Measurements from ENCODE around the gene TBXAS1.

TBXAS1 gene

DNA sequence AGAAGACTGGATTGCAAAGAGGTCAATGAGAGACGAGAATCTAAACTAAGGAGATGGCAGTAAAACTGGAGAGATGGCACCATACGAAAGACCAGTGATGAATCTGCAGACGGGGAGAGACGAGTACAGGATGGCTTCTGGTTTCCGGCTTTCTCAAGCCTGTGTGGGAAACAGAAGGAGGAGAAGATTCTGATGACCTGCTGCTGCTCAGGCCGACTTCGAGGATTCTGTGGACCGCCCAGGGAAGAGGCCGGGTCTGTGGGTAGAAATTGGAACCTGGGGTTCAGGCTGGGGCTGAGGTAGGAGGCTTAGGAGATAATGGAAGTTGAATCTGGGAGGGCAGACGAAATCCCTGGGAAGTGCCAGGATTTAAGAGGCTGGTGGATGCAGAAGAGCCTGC is 185.1 kb downstream of the TBXAS1 start:
- no peak for DNase-seq (ENCODE audit: low read depth, low spot score)
- TF ChIP-seq EZH2 (IDR thresholded peaks at IDR 0.05) (no peak), POLR2AphosphoS5 (IDR thresholded peaks at IDR 0.05; ENCODE audit: borderline replicate concordance, low read depth, low read length) (no peak), FOXP2 (optimal IDR thresholded peaks at IDR 0.05; ENCODE audit: control extremely low read depth, extremely low read length, insufficient read depth) (no peak)
- H3K4me3 ChIP-seq, result no peak overlapping the region
- H3K9ac ChIP-seq (ENCODE audit: insufficient read length), result no peak overlapping the region
- no peaks in the 10 kb centered on the region for H3K9me3 ChIP-seq (ENCODE audit: low read depth, low read length)
- no peak overlapping the region for H3K27ac ChIP-seq
- H3K36me3 ChIP-seq (ENCODE audit: insufficient read depth, low read length), result no peaks in the 10 kb centered on the region

DNA sequence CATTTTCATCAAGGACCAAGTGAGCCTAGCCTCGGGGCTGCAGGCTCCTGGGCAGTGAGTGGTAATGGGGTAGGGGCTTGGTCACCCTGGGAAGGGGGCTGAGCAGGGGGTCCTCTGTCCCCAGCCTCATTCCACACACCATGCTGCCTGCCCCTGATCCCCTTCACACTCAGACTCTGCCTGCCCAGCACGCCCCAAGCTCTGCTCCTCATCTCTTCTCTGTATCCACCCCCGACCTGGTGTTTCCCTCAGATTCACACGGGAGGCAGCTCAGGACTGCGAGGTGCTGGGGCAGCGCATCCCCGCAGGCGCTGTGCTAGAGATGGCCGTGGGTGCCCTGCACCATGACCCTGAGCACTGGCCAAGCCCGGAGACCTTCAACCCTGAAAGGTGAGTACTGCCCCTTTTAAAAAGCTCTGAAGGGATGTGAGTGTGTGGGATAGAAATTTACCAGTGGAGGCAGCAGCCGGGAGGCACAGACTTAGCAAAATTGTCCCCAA is 186.5 kb downstream of the TBXAS1 start:
- Histone ChIP-seq H3K4me3 (no peak overlapping the region), H3K27ac (no peak overlapping the region), H3K9ac (ENCODE audit: insufficient read length) (no peak overlapping the region), H3K9me3 (ENCODE audit: low read depth, low read length) (no peaks in the 10 kb centered on the region), H3K36me3 (ENCODE audit: insufficient read depth, low read length) (no peaks in the 10 kb centered on the region)
- TF ChIP-seq POLR2AphosphoS5 (IDR thresholded peaks at IDR 0.05; ENCODE audit: borderline replicate concordance, low read depth, low read length) (no peak), FOXP2 (optimal IDR thresholded peaks at IDR 0.05; ENCODE audit: control extremely low read depth, extremely low read length, insufficient read depth) (no peak), EZH2 (IDR thresholded peaks at IDR 0.05) (no peak)
- DNase-seq (ENCODE audit: low read depth, low spot score), result no peak

DNA sequence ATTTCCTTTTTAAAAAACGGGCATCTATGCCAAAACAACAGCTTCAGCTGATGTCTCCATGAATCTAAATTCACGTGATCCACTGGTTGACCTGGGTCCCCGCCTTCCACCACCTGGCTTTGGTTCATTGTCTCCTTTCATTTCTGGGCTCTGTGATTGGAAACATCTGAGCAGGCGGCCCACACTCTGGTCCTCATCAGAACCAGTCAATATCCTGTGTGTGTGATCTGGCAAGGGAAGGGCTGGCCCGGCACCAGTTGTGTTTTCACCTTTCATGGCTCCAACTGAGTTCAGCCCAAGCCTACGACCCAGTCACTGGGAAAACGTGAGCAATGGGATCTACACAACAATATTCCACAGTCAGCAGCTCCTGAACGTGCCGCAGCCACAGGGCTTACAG is 187.5 kb downstream of the TBXAS1 start:
- DNase-seq (ENCODE audit: low read depth, low spot score), result no peak
- Histone ChIP-seq H3K9me3 (ENCODE audit: low read depth, low read length) (no peaks in the 10 kb centered on the region), H3K27ac (no peak overlapping the region), H3K9ac (ENCODE audit: insufficient read length) (no peak overlapping the region), H3K36me3 (ENCODE audit: insufficient read depth, low read length) (no peaks in the 10 kb centered on the region), H3K4me3 (no peak overlapping the region)
- TF ChIP-seq POLR2AphosphoS5 (IDR thresholded peaks at IDR 0.05; ENCODE audit: borderline replicate concordance, low read depth, low read length) (no peak), EZH2 (IDR thresholded peaks at IDR 0.05) (no peak), FOXP2 (optimal IDR thresholded peaks at IDR 0.05; ENCODE audit: control extremely low read depth, extremely low read length, insufficient read depth) (no peak)

DNA sequence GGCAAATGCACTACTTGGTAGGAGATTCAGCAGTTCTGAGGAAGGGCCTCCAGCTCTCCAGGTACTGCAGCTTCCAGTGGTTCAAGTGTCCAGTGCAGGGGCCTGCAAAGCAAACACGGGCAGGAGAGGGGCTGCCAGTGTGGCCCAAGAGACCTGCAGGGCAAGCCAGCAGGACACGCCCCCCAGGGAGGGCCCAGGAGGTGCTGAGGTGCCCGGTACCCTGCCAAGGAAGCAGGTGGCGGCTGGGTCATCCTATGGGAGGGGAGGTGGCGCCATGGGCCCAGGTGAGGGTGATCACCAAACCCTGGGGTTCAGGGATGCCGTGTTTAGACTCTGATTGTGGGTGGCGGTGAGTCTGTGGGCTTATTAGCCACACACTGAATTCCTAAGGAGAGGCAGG is 188.0 kb downstream of the TBXAS1 start:
- no peak overlapping the region for H3K27ac ChIP-seq

DNA sequence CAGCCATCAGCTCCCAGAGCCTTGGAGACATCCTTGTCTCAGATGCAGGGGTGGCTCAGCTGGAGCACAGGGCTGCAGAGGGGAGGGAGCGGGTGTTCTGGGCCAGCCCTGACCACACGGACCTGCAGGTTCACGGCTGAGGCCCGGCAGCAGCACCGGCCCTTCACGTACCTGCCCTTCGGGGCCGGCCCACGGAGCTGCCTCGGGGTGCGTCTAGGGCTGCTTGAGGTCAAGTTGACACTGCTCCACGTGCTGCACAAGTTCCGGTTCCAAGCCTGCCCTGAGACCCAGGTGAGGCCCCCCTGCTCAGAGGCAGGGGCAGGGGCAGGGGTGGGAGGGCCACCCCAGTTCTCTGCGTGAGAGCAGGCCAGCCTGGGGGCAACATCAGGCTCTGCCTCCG is 188.5 kb downstream of the TBXAS1 start:
- Histone ChIP-seq H3K27ac (no peak overlapping the region), H3K4me3 (no peak overlapping the region), H3K36me3 (ENCODE audit: insufficient read depth, low read length) (no peaks in the 10 kb centered on the region), H3K9me3 (ENCODE audit: low read depth, low read length) (no peaks in the 10 kb centered on the region), H3K9ac (ENCODE audit: insufficient read length) (no peak overlapping the region)
- DNase-seq (ENCODE audit: low read depth, low spot score), result no peak
- no peak for TF ChIP-seq POLR2AphosphoS5 (IDR thresholded peaks at IDR 0.05; ENCODE audit: borderline replicate concordance, low read depth, low read length)
- no peak for TF ChIP-seq FOXP2 (optimal IDR thresholded peaks at IDR 0.05; ENCODE audit: control extremely low read depth, extremely low read length, insufficient read depth)
- TF ChIP-seq EZH2 (IDR thresholded peaks at IDR 0.05), result no peak

More for the DNA sequence above, 188.0 kb downstream of the TBXAS1 start:
- H3K9me3 ChIP-seq (ENCODE audit: low read depth, low read length), result no peaks in the 10 kb centered on the region
- DNase-seq (ENCODE audit: low read depth, low spot score), result no peak
- TF ChIP-seq FOXP2 (optimal IDR thresholded peaks at IDR 0.05; ENCODE audit: control extremely low read depth, extremely low read length, insufficient read depth) (no peak), EZH2 (IDR thresholded peaks at IDR 0.05) (no peak), POLR2AphosphoS5 (IDR thresholded peaks at IDR 0.05; ENCODE audit: borderline replicate concordance, low read depth, low read length) (no peak)
- H3K36me3 ChIP-seq (ENCODE audit: insufficient read depth, low read length), result no peaks in the 10 kb centered on the region
- H3K9ac ChIP-seq (ENCODE audit: insufficient read length), result no peak overlapping the region
- H3K4me3 ChIP-seq, result no peak overlapping the region

DNA sequence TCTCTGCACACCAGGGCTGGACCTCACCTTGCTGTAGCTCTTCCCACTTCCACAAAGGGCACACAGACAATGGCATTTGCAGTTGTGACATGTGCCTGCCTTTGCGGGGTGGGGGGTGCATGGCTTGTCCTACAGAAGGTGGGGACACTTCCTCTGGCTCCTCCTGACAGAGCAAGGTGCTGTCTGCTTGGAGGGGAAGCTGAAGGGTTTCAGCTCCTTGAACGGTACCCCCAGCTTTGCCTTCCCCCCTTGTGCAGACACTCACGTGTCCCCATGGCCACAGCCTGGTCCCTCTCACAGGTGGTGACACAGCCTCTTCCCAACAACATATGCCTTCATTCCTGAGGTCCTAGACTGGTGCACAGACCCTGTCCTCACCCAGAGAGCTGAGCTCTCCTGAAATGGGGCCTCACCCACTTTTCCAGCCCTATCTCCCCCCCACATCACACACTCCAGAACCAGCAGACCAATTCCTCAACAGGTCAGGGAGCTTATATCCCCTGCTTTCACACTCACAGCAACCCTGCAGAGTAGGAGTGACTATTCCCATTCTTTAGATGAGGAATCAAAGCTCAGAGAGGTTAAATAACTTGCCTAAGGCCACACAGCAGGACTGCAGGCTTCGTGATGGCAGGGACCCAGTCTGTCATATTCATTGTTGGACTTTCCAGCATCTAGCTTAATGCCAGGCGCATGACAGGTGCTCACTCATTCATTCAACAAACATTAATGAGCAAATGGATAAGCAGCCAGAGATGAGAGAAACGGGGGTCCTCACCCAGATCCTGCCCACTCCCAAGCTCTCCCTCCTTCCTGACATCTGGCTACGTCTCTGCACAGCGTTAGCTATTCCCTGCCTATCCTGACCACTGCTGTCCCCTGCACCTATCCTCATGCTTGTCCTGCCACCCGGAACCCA is 189.3 kb downstream of the TBXAS1 start:
- no peaks in the 10 kb centered on the region for H3K36me3 ChIP-seq (ENCODE audit: insufficient read depth, low read length)
- no peak for DNase-seq (ENCODE audit: low read depth, low spot score)
- no peak overlapping the region for H3K9ac ChIP-seq (ENCODE audit: insufficient read length)

DNA sequence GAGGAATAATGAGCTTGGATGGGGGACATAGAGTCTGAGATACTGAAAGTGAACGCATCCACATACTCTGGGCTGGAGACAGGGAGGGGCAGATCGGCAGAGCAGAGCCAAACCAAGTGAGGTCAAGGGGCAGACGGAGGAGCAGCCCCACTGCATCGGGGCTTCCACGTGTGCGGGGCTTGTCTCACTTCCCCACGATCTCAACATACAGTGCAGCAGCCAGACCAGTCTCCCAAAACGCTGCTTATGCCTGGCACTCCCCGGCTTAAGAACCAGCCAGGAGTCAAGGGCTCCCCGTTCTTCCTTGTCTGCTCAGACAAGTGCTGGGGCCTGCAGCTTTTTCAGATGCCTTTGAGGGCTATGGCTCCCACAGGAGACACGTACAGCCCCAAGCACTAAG is 190.1 kb downstream of the TBXAS1 start:
- no peak for TF ChIP-seq EZH2 (IDR thresholded peaks at IDR 0.05)
- TF ChIP-seq FOXP2 (optimal IDR thresholded peaks at IDR 0.05; ENCODE audit: control extremely low read depth, extremely low read length, insufficient read depth), result no peak
- TF ChIP-seq POLR2AphosphoS5 (IDR thresholded peaks at IDR 0.05; ENCODE audit: borderline replicate concordance, low read depth, low read length), result no peak
- no peaks in the 10 kb centered on the region for H3K36me3 ChIP-seq (ENCODE audit: insufficient read depth, low read length)
- no peak overlapping the region for H3K9ac ChIP-seq (ENCODE audit: insufficient read length)
- no peaks in the 10 kb centered on the region for H3K9me3 ChIP-seq (ENCODE audit: low read depth, low read length)
- H3K27ac ChIP-seq, result no peak overlapping the region
- no peak overlapping the region for H3K4me3 ChIP-seq
- no peak for DNase-seq (ENCODE audit: low read depth, low spot score)

More for the DNA sequence above, 189.3 kb downstream of the TBXAS1 start:
- H3K27ac ChIP-seq, result no peak overlapping the region
- no peak for TF ChIP-seq EZH2 (IDR thresholded peaks at IDR 0.05)
- TF ChIP-seq FOXP2 (optimal IDR thresholded peaks at IDR 0.05; ENCODE audit: control extremely low read depth, extremely low read length, insufficient read depth), result no peak
- TF ChIP-seq POLR2AphosphoS5 (IDR thresholded peaks at IDR 0.05; ENCODE audit: borderline replicate concordance, low read depth, low read length), result no peak
- no peak overlapping the region for H3K4me3 ChIP-seq
- no peaks in the 10 kb centered on the region for H3K9me3 ChIP-seq (ENCODE audit: low read depth, low read length)

DNA sequence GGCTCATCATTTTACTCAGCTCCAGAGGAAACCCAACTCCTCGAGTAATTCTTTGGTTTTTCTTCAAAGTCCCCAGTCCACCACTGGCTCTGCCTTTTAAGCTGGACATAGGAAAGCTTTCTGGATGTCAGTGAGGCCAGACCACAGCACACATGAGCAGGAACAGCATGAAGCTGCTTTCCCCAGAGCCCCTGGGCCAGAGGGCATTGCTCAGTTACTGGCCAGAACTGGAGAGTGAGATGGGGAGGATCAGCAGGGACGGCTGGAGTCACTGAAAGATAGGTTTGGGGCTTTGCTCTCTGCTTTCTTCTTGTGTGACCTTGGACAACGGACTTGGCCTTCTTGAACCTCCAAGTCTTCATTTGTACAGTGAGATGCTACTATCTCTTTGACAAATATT is 190.5 kb downstream of the TBXAS1 start:
- no peak overlapping the region for H3K4me3 ChIP-seq
- no peak for DNase-seq (ENCODE audit: low read depth, low spot score)
- no peak overlapping the region for H3K9ac ChIP-seq (ENCODE audit: insufficient read length)
- no peaks in the 10 kb centered on the region for H3K36me3 ChIP-seq (ENCODE audit: insufficient read depth, low read length)
- no peaks in the 10 kb centered on the region for H3K9me3 ChIP-seq (ENCODE audit: low read depth, low read length)
- H3K27ac ChIP-seq, result no peak overlapping the region
- no peak for TF ChIP-seq POLR2AphosphoS5 (IDR thresholded peaks at IDR 0.05; ENCODE audit: borderline replicate concordance, low read depth, low read length)
- no peak for TF ChIP-seq EZH2 (IDR thresholded peaks at IDR 0.05)
- TF ChIP-seq FOXP2 (optimal IDR thresholded peaks at IDR 0.05; ENCODE audit: control extremely low read depth, extremely low read length, insufficient read depth), result no peak

Data from SK-N-MC (cell line).